Left renal cortex interstitium (tissue), 4 donors: ENCODE results near the gene SH3GL1. TPM values are rescaled to one million over a fixed set of nuclear protein-coding genes. Genes with fewer than 3 reads are reported as not detected.

Experiments
- DNase-seq, 4 donors: peaks; one replicate each; pipeline ENCODE4 v3.0.0-alpha.2; 2013; ENCODE audit warnings: low read depth in 4 of 4, low spot score in 2 of 4, missing footprints in 1 of 4
- polyA plus RNA-seq, 4 donors: library from polyadenylated mRNA; unstranded; fragments of 120-200 nt; gene quantifications; one replicate each; pipeline ENCODE4 v1.2.1, GENCODE V29; 2013; ENCODE audit not compliant: insufficient read length in 4 of 4

SH3GL1 gene
- polyA plus RNA-seq, 4 donors, result 51.5 to 82.9 (median 75.5) TPM

GRCh38 chr19:4378886-4379285 is 21.5 kb downstream of the SH3GL1 start:
- DNase-seq, result no peak

- no peak for DNase-seq
Observed at GRCh38 chr19:4376991-4377781, 23.2 kb downstream of the SH3GL1 start.

- no peak for DNase-seq
Observed at GRCh38 chr19:4376671-4376990, 23.7 kb downstream of the SH3GL1 start.

GRCh38 chr19:4376028-4376670 is 24.2 kb downstream of the SH3GL1 start:
- no peak for DNase-seq

- DNase-seq, result no peak
Observed at GRCh38 chr19:4375164-4376027, 25.0 kb downstream of the SH3GL1 start.

GRCh38 chr19:4374498-4375163 is 25.7 kb downstream of the SH3GL1 start:
- DNase-seq, result no peak

- no peak for DNase-seq
Observed at GRCh38 chr19:4373601-4374497, 26.5 kb downstream of the SH3GL1 start.

GRCh38 chr19:4373013-4373367 is 27.4 kb downstream of the SH3GL1 start:
- DNase-seq, result no peak

- DNase-seq, result no peak
Observed at GRCh38 chr19:4372165-4373012, 28.0 kb downstream of the SH3GL1 start.

- no peak for DNase-seq
Observed at GRCh38 chr19:4371247-4372164, 28.8 kb downstream of the SH3GL1 start.

- DNase-seq, result no peak
Observed at GRCh38 chr19:4370418-4371041, 29.8 kb downstream of the SH3GL1 start.

GRCh38 chr19:4369888-4370260 is 30.5 kb downstream of the SH3GL1 start:
- no peak for DNase-seq

GRCh38 chr19:4369109-4369887 is 31.0 kb downstream of the SH3GL1 start:
- DNase-seq, result no peak

GRCh38 chr19:4368128-4368820 is 32.1 kb downstream of the SH3GL1 start:
- no peak for DNase-seq

GRCh38 chr19:4367781-4368127 is 32.6 kb downstream of the SH3GL1 start:
- no peak for DNase-seq

- DNase-seq, result no peak
Observed at GRCh38 chr19:4367336-4367723, 33.0 kb downstream of the SH3GL1 start.
